HG03575 (cell line): ENCODE data around the gene GSTM2.
"Not testable (repeated sequence)": the region's sequence is repeated elsewhere in the genome, so short reads cannot be mapped to it uniquely, and the experiment has no call there.

ENCODE experiments used
- ATAC-seq: cut with Tn5 transposase; IDR thresholded peaks from one replicate; pipeline ENCODE4 v1.9.1; 2021; ENCODE audit not compliant: unreplicated experiment, insufficient number of reproducible peaks, low FRiP score; ENCODE audit errors: extremely low read depth

The GSTM2 gene

DNA sequence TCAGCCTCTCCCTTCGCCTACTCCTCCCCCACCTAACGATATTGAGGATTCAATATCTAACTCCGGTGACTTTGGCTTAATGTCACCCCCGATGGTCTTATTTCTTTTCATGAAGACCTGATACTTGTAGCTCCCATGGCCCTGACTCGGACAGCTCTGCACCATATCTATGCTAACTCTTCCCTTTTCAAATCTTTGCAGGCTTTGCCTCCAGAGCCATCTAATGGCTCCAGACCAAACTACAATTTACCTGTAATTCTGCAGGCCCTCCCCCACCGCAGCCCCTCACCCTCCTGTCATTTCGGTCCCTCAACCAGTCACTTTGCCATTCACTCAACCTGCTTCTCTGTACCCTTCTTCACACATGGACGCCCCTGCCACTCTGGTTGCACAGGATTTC, 36.3 kb downstream of the GSTM2 start:
- no peak for ATAC-seq

DNA sequence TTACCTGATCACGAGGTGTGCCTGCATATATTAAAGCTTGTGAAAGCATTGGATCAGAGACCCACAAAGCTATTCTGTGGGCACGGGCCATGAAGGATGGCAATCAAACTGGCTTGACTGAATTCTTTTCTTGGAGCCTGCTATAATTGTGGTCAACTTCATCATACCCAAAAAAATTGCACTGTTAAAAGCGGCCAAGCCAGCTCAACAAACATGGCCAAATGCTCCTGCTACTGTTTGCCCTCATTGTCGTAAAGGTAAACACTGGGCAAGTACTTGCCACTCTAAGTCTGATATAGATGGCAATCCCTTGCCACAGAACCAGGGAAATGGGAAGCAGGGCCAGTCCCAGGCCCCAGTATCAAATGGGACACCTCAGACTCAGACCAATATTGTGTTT, 37.6 kb downstream of the GSTM2 start:
- no peak for ATAC-seq

DNA sequence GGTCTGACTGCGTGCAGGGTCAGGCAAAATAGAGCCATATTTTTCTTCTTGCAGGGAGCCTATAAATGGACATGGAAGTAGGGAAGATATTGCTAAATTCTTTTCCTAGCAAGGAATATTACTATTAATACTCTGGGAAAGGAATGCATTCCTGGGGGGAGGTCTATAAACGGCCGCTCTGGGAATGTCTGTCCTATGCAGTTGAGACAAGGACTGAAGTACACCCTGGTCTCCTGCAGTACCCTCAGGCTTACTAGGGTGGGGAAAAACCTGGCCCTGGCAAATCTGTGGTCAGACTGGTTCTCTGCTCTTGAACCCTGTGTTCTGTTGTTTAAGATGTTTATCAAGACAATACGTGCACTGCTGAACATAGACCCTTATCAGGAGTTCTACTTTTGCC, 41.1 kb downstream of the GSTM2 start:
- ATAC-seq: not testable (repeated sequence)

DNA sequence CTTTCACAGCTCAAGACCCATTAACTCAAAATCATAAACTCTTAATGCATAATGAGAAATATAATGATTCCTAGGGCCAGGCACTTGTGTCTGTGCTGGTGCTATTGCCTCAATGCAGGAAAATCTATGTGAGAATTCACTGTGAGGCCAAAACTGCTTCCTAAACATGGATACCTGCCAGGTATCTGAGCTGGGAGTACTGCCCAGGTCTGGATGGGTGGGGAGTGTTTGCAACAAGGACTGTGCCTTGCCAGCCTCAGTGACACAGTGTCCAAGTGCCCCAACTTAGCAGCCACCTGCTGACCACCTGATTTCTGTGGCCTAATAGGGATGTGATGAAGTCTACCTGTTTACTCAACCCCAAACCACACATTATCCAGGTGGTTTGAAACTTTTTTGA, 42.0 kb downstream of the GSTM2 start:
- not testable (repeated sequence) for ATAC-seq

DNA sequence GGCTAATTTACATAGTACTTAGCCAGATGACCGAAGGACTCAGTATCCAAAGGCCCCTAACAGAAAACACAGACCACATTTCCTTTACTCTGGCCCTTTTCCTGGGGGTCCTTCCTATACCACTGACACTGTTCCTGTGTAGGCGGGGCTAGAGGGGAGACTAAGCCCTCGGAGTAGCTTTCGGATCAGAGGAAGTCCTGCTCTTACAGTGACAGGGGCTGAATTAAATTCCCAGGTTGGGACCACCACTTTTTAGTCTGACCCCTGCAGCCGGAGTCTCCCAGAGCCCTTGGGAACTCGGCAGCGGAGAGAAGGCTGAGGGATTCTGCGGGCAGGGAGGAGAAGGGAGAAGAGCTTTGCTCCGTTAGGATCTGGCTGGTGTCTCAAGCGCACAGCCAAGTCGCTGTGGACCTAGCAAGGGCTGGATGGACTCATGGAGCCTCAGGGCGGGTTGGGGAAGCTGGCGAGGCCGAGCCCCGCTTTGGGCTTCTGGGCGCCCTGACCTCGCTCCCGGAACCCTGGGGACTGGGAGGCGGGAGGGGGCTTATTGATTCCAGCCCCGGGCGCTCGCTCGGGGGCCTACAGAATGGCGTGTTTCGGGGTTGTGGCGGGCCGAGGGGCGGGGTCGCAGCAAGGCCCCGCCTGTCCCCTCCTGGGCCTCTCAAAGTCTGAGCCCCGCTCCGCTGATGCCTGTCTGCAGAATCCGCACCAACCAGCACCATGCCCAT, 43.9 kb downstream of the GSTM2 start, which contains the start of gene GSTM5:
TSS of gene GSTM5 (plus strand) at position 659 of the 728 bp plus-strand sequence. CDS start at position 721, 62 bp downstream.
- not testable (repeated sequence) for ATAC-seq

DNA sequence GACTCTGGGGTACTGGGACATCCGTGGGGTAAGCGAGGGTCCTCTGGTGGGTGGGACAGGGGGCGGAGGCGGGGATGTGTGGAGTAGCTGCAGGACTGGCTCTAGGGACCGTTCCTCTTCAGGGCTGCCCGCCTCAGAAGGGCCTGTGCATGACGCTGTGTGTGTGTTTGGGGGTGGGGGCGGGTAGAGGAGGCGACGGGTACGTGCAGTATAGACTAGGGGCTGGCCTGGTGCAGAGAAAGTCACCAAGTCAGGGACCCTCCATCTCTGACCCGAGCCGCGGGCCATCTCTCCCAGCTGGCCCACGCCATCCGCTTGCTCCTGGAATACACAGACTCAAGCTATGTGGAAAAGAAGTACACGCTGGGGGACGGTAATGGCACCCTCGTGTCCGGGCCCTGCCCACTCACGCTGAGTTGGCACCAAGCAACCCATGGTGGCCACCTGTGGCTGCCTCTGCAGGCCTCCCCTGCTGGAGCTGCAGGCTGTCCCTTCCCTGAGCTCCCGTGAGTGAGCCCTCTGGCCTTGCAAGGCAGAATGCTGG, 44.5 kb downstream of the GSTM2 start:
- no peak for ATAC-seq

DNA sequence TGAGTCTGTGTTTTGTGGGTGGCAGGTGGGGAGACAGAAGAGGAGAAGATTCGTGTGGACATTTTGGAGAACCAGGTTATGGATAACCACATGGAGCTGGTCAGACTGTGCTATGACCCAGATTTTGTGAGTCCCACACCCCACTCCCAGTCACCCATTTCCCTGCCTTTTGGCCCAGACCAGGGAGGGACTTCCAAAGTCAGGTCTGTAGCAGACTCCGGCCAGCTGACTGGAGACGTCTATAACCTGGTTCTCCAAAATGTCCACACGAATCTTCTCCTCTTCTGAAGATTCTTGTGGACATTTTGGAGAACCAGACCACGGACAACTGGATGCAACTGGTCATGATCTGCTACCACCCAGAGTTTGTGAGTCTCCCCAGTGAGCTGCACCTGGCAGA, 45.8 kb downstream of the GSTM2 start:
- no peak for ATAC-seq

DNA sequence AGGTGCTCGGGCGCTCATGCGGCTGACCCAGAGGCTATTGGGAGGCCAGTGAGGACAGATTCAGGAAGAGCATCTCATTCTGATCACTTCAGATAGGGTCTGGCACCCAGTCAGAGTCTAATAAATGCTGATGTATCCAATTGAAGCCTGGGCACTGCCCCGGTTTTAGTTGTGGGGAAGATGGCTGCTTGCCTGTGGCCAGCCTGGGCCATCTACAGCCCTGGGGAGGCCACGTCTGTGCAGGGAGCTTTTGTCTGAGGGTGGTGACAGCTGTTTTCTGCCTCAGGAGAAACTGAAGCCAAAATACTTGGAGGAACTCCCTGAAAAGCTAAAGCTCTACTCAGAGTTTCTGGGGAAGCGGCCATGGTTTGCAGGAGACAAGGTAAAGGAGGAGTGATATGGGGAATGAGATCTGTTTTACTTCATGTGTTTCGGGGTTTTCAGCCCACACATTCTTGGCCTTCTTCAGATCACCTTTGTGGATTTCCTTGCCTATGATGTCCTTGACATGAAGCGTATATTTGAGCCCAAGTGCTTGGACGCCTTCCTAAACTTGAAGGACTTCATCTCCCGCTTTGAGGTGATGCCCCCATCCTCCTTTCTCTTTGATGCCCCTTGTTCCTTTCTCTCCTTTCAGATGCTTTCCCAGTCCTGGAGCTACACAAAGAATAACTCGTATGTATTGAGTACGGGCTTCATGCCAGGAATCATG, 47.0 kb downstream of the GSTM2 start:
- no peak for ATAC-seq

DNA sequence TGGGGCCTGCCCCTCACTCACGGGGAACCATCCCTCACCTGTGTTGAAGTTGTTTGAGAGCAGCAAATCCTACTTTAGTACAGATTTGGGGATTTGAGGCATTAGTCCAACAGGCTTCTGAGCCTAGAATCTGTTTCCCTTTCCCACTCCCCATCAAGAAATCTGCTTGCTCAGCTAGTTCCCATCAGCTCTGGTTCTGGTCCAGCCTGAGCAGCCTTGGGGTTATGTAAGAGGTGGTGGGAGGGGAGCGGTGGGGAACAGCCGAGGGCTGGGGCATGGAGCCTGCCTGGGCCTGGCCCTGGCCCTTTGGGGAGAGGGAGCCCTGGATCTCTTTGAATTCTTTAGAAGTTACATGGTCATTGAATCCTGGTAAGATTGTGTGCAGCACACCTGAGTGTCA, 48.3 kb downstream of the GSTM2 start:
- no peak for ATAC-seq

DNA sequence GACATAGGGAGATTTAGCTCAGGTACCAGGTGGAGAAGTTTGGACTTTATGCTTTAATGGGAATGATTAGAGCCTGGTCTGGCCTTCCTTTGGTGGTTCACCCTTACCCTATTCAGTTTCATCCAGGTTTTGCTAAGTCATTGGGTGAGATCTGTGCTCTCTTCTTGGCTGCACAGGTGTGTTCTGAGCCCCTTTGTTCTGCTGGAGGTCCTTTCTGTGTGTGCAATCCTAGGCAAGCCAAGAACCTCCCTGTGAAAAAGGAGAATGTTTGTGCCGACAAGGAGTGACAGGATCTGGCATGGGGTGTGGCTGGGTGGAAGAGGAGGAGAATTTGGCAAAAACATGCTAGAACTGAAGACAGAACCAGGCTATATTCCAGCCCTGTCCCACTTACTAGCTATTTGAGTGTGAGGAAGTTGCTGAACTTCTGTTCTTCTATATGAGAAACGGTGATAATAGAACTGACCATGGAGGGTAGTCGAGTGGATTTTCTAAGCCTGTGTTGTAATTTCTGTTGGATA, 48.8 kb downstream of the GSTM2 start:
- ATAC-seq: no peak

DNA sequence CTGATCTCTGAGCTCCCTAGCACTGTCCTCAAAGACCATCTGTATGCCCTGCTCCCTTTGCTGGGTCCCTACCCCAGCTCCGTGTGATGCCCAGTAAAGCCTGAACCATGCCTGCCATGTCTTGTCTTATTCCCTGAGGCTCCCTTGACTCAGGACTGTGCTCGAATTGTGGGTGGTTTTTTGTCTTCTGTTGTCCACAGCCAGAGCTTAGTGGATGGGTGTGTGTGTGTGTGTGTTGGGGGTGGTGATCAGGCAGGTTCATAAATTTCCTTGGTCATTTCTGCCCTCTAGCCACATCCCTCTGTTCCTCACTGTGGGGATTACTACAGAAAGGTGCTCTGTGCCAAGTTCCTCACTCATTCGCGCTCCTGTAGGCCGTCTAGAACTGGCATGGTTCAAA, 49.9 kb downstream of the GSTM2 start:
- ATAC-seq: no peak

DNA sequence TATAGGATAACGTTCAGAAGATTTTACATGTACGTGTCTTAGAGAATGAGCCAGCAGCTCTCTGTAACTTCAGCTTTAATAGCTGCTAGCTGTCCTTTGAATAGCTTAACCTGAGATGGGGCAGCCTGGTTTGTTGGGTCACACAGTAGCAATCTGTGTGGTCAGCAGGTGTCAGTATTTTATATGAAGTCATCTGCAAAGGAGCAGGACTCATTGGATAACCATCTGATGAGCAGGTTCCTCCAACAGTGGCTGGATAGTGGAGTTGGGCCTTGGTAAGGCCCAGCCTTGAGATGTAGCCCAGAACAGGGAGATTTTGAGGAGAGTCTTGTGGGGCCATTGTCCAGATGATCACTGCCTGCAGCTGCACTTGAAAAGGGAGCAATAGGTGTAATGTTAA, 50.6 kb downstream of the GSTM2 start:
- ATAC-seq: no peak

DNA sequence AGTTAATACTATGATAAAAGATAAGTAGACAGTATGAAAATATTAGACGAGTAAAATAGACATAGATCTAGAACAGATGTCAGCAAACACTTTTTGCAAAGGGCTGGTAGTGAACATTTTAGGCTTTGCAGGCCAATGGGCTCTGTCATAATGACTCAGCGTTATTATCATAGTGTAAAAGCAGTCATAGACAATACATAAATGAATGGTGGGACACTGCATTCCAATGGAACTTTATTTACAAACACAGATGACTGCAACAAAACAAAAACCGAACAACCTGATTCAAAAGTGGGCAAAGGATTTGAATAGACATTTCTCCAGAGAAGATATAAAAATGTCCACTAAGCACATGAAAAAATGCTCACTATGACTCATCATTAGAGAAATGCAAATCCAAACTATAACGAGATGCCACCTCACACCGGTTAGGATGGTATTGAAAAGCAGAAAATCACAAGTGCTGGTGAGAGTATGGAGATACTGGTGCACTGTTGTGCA, 51.5 kb downstream of the GSTM2 start:
- ATAC-seq: no peak

DNA sequence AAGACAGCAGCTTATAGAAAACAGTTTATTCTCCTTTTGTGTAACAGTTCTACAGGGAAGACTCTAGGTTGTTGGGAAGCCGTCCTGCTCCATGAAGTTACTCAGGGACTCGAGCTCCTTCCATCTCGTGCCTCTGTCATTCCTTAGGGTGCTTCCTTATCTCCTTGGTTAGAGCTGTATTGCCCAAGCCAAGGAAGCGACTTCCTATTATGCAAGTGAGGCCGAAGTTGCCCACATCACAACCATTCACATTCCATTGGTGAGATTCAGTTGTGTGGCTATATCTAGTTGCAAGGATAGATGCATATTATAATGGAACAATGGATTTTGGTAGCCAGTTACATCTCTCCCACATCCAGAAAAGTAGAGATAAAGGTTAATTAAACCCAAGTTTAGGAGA, 53.2 kb downstream of the GSTM2 start:
- no peak for ATAC-seq

DNA sequence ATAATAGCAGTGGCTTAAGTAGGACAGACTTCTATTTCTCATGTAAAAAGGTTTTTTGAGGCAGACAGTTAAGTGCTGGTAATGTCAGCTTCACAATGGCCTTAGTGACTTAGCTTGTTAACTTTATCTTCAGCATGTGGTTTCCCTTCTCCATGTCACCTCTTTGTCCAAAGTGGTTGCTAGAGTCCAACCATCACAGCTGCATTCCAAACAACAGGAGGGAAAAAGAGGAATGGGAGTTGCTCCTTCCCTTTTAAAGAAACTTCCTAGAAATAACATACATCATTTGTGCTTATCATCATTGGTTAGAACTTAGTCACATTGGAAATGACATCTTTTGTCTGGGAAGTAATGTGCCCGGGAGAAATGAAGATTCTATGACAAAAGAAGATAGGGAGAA, 54.1 kb downstream of the GSTM2 start:
- ATAC-seq: no peak

DNA sequence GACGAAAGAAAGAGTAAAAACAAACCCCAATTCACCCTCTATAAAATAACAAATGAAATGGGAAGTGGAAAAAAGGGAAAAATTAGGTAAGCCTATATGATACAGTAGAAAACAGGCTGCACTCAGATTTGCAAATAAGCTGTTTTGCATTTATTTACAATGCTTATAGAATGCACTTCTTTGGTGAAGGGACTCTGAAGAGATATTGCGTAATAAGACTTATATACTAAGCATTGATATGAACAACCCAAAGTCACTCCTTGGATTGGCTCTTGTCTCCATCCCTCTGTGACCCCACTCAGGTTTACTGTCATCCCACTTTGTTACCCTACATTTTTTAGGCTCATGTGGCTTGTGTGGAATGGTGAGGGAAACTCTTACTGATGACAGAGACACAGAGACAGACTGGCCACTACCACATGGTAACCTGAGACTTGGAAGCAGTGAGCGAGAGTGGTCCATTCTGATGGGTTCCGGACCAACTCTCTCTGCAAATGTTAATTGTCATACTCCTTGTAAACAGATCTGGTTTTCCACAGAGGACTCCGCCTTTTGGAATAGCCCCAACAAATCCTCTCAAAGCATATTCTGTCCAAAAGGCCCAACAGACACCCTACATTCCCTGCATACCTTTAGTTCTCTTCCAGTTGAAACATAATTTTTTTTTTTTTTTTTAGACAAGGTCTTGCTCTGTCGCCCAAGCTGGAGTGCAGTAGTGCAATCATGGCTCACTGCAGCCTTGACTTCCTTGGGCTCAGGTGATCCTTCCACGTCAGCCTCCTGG, 55.2 kb downstream of the GSTM2 start:
- ATAC-seq: no peak
